ENCODE results near the gene IPCEF1. TPM values are rescaled to one million over a fixed set of nuclear protein-coding genes. Genes with fewer than 3 reads are reported as not detected.

Gene IPCEF1
- polyA plus RNA-seq, 1 donor from 2014 or later = 2.1 TPM

- H3K4me1 Mint-ChIP-seq = peaks cover 3 to 6% (median 5%) of the 10 kb centered on the region in 3 donors
- peak overlapping the region in 1 of 3 donors; percentile 5 for H3K27ac Mint-ChIP-seq
- peaks cover 7% of the 10 kb centered on the region for H3K27me3 Mint-ChIP-seq
- H3K4me3 Mint-ChIP-seq = peak overlapping the region; percentile 40 to 86 (median 60)
- no peaks in the 10 kb centered on the region for H3K9me3 Mint-ChIP-seq
- H3K36me3 Mint-ChIP-seq = no peaks in the 10 kb centered on the region
Observed at GRCh38 chr6:154276810-154277628, 79.6 kb downstream of the IPCEF1 start.

GRCh38 chr6:154274168-154274567, 82.4 kb downstream of the IPCEF1 start:
- Mint-ChIP-seq H3K27me3 (peaks cover 9% of the 10 kb centered on the region), H3K9me3 (no peaks in the 10 kb centered on the region), H3K4me1 (peaks cover 3 to 6% (median 5%) of the 10 kb centered on the region in 3 donors), H3K27ac (no peak overlapping the region), H3K4me3 (no peak overlapping the region), H3K36me3 (no peaks in the 10 kb centered on the region)

- Mint-ChIP-seq H3K27ac (no peak overlapping the region), H3K4me3 (no peak overlapping the region), H3K9me3 (peaks cover 0 to 7% (median 2%) of the 10 kb centered on the region in 3 donors), H3K4me1 (no peaks in the 10 kb centered on the region), H3K36me3 (no peaks in the 10 kb centered on the region), H3K27me3 (peaks cover 4% of the 10 kb centered on the region)
Observed at GRCh38 chr6:154268486-154268885, 88.1 kb downstream of the IPCEF1 start.

GRCh38 chr6:154267508-154268106, 89.0 kb downstream of the IPCEF1 start:
- peaks cover 0 to 7% (median 2%) of the 10 kb centered on the region in 3 donors for H3K9me3 Mint-ChIP-seq
- H3K4me3 Mint-ChIP-seq = no peak overlapping the region
- no peaks in the 10 kb centered on the region for H3K4me1 Mint-ChIP-seq
- H3K36me3 Mint-ChIP-seq = no peaks in the 10 kb centered on the region
- peaks cover 4% of the 10 kb centered on the region for H3K27me3 Mint-ChIP-seq
- no peak overlapping the region for H3K27ac Mint-ChIP-seq

- Mint-ChIP-seq H3K27me3 (peaks cover 4% of the 10 kb centered on the region), H3K36me3 (no peaks in the 10 kb centered on the region), H3K4me3 (no peak overlapping the region), H3K4me1 (peaks cover 0 to 5% (median 0%) of the 10 kb centered on the region in 3 donors), H3K27ac (no peak overlapping the region), H3K9me3 (peaks cover 0 to 7% (median 2%) of the 10 kb centered on the region in 3 donors)
Observed at GRCh38 chr6:154266560-154267099, 90.0 kb downstream of the IPCEF1 start.

- no peak overlapping the region for H3K4me3 Mint-ChIP-seq
- no peaks in the 10 kb centered on the region for H3K36me3 Mint-ChIP-seq
- no peak overlapping the region for H3K27ac Mint-ChIP-seq
- peaks cover 0 to 7% (median 4%) of the 10 kb centered on the region in 3 donors for H3K9me3 Mint-ChIP-seq
- H3K4me1 Mint-ChIP-seq = peaks cover 2 to 19% (median 9%) of the 10 kb centered on the region in 3 donors
- peaks cover 2% of the 10 kb centered on the region for H3K27me3 Mint-ChIP-seq
Observed at GRCh38 chr6:154261688-154262397, 94.8 kb downstream of the IPCEF1 start.

- H3K36me3 Mint-ChIP-seq = peaks cover 2% of the 10 kb centered on the region
- H3K4me3 Mint-ChIP-seq = no peak overlapping the region
- H3K9me3 Mint-ChIP-seq = peaks cover 5 to 19% (median 8%) of the 10 kb centered on the region in 3 donors
- H3K27me3 Mint-ChIP-seq = peaks cover 1% of the 10 kb centered on the region
- H3K4me1 Mint-ChIP-seq = peaks cover 2 to 19% (median 9%) of the 10 kb centered on the region in 3 donors
- H3K27ac Mint-ChIP-seq = no peak overlapping the region
Observed at GRCh38 chr6:154258064-154258757, 98.4 kb downstream of the IPCEF1 start.

GRCh38 chr6:154257067-154257466, 99.5 kb downstream of the IPCEF1 start:
- H3K4me3 Mint-ChIP-seq = no peak overlapping the region
- no peak overlapping the region for H3K27ac Mint-ChIP-seq
- peaks cover 5 to 20% (median 8%) of the 10 kb centered on the region in 3 donors for H3K9me3 Mint-ChIP-seq
- peaks cover 2 to 17% (median 9%) of the 10 kb centered on the region in 3 donors for H3K4me1 Mint-ChIP-seq
- H3K36me3 Mint-ChIP-seq = peaks cover 2% of the 10 kb centered on the region
- H3K27me3 Mint-ChIP-seq = peaks cover 1% of the 10 kb centered on the region

- Mint-ChIP-seq H3K27me3 (peaks cover 5% of the 10 kb centered on the region), H3K4me1 (peaks cover 14 to 18% (median 15%) of the 10 kb centered on the region in 3 donors), H3K4me3 (no peak overlapping the region), H3K36me3 (peaks cover 2% of the 10 kb centered on the region), H3K27ac (no peak overlapping the region), H3K9me3 (peaks cover 5 to 26% (median 7%) of the 10 kb centered on the region in 3 donors)
Observed at GRCh38 chr6:154252678-154253077, 103.9 kb downstream of the IPCEF1 start.

- Mint-ChIP-seq H3K4me1 (peaks cover 15 to 25% (median 18%) of the 10 kb centered on the region in 3 donors), H3K4me3 (no peak overlapping the region), H3K27ac (no peak overlapping the region), H3K36me3 (peaks cover 2% of the 10 kb centered on the region), H3K9me3 (peaks cover 5 to 30% (median 5%) of the 10 kb centered on the region in 3 donors), H3K27me3 (peaks cover 9% of the 10 kb centered on the region)
Observed at GRCh38 chr6:154251116-154251515, 105.5 kb downstream of the IPCEF1 start.

- Mint-ChIP-seq H3K27me3 (peaks cover 7% of the 10 kb centered on the region), H3K27ac (no peak overlapping the region), H3K4me3 (peak overlapping the region in 3 of 4 donors; percentile 7 to 75 (median 47)), H3K4me1 (peaks cover 15 to 25% (median 18%) of the 10 kb centered on the region in 3 donors), H3K36me3 (peaks cover 2% of the 10 kb centered on the region), H3K9me3 (peaks cover 0 to 18% (median 3%) of the 10 kb centered on the region in 3 donors)
Observed at GRCh38 chr6:154249499-154250298, 106.9 kb downstream of the IPCEF1 start.

- Mint-ChIP-seq H3K4me1 (peaks cover 15 to 25% (median 18%) of the 10 kb centered on the region in 3 donors), H3K4me3 (peak overlapping the region; percentile 56 to 86 (median 67)), H3K36me3 (peaks cover 4% of the 10 kb centered on the region), H3K9me3 (peaks cover 0 to 12% (median 0%) of the 10 kb centered on the region in 3 donors), H3K27me3 (peaks cover 7% of the 10 kb centered on the region), H3K27ac (peak overlapping the region in 1 of 3 donors; percentile 70)
Observed at GRCh38 chr6:154247119-154247861, 109.3 kb downstream of the IPCEF1 start.

GRCh38 chr6:154246723-154247118, 109.9 kb downstream of the IPCEF1 start:
- peaks cover 7% of the 10 kb centered on the region for H3K27me3 Mint-ChIP-seq
- peak overlapping the region in 2 of 4 donors; percentile 67 to 76 for H3K4me3 Mint-ChIP-seq
- peaks cover 15 to 25% (median 18%) of the 10 kb centered on the region in 3 donors for H3K4me1 Mint-ChIP-seq
- H3K36me3 Mint-ChIP-seq = peaks cover 4% of the 10 kb centered on the region
- peaks cover 0 to 7% (median 0%) of the 10 kb centered on the region in 3 donors for H3K9me3 Mint-ChIP-seq
- H3K27ac Mint-ChIP-seq = peak overlapping the region in 2 of 3 donors; percentile 19 to 63
